SK-N-SH (cell line): ENCODE results near the gene TMEM88. TPM values are rescaled to one million over a fixed set of nuclear protein-coding genes. Genes with fewer than 3 reads are reported as not detected.

Experiments used
- CTCF ChIA-PET: fragments of 300-600, 350-600 bp; formaldehyde crosslinking; extraction: SDS; loops from one replicate; lab custom pipeline; 2021; lab: Yijun Ruan, JAX
- POLR2A ChIA-PET: fragments of 350-600 bp; sonication (Branson Sonifier 250); formaldehyde crosslinking; extraction: SDS; loops from one replicate; lab custom pipeline; 2020; ENCODE audit warnings: antibody characterized with exemption, inconsistent platforms; lab: Yijun Ruan, JAX
- DNase-seq: peaks from one replicate; pipeline ENCODE4 v3.0.0; 2012
- H2AFZ ChIP-seq: fragments of 200-600 bp; sonication (generic); 2 replicates; pipeline ENCODE4 v1.8.1; 2016; ENCODE audit warnings: antibody characterized with exemption, mild to moderate bottlenecking, low read depth
- H3F3A ChIP-seq: fragments of 200-600 bp; sonication (generic); replicated peaks from 2 replicates; pipeline ENCODE3; 2016; ENCODE audit warnings: antibody characterized with exemption, mild to moderate bottlenecking; ENCODE audit not compliant: insufficient read depth
- H3K27ac ChIP-seq, 2 experiments: fragments of 200-500 bp in 1 of 2; fragments of 200-600 bp in 1 of 2; sonication (Bioruptor generic) in 1 of 2; sonication (generic), shearing (Covaris generic) in 1 of 2; 2 replicates each; pipeline versions ENCODE4 v1.5.1 to v1.6.1; 2014 to 2016; ENCODE audit warnings: low read depth in 2 of 2, inconsistent platforms in 1 of 2, low read length in 1 of 2, mild to moderate bottlenecking in 1 of 2, mixed read lengths in 1 of 2
- H3K27me3 ChIP-seq: fragments of 200-600 bp; sonication (generic), shearing (Covaris generic); 2 replicates; pipeline ENCODE4 v1.6.1; 2016; ENCODE audit warnings: mixed run types; ENCODE audit not compliant: insufficient read depth
- H3K36me3 ChIP-seq, 2 experiments: fragments of 200-500 bp in 1 of 2; fragments of 200-600 bp in 1 of 2; sonication (Bioruptor generic) in 1 of 2; sonication (generic) in 1 of 2; replicated peaks in 1 of 2; 2 replicates each; pipeline versions ENCODE3 to v1.5.1; 2014 to 2016; ENCODE audit warnings: low read length in 1 of 2, mild to moderate bottlenecking in 1 of 2; ENCODE audit not compliant: insufficient read depth in 2 of 2, control insufficient read depth in 1 of 2
- H3K4me1 ChIP-seq, 2 experiments: fragments of 200-500 bp in 1 of 2; fragments of 200-600 bp in 1 of 2; sonication (Bioruptor generic) in 1 of 2; sonication (generic), shearing (Covaris generic) in 1 of 2; 2 replicates each; pipeline versions ENCODE4 v1.5.1 to v1.6.1; 2014 to 2016; ENCODE audit warnings: low read depth in 1 of 2, low read length in 1 of 2, mixed run types in 1 of 2; ENCODE audit not compliant: insufficient read depth in 2 of 2, control insufficient read depth in 1 of 2
- H3K4me2 ChIP-seq: fragments of 200-600 bp; sonication (generic), shearing (Covaris generic); 2 replicates; pipeline ENCODE4 v1.6.1; 2017; ENCODE audit warnings: mixed run types
- H3K4me3 ChIP-seq, 2 experiments: fragments of 200-500 bp in 1 of 2; fragments of 200-600 bp in 1 of 2; sonication (Bioruptor generic) in 1 of 2; sonication (generic), shearing (Covaris generic) in 1 of 2; 2 replicates each; pipeline versions ENCODE4 v1.5.1 to v1.8.1; 2014 to 2016; ENCODE audit warnings: low read depth in 2 of 2, inconsistent platforms in 1 of 2, low read length in 1 of 2, mild to moderate bottlenecking in 1 of 2, mixed read lengths in 1 of 2, moderate library complexity in 1 of 2
- H3K79me2 ChIP-seq: fragments of 200-600 bp; sonication (generic); 2 replicates; pipeline ENCODE4 v1.8.1; 2017; ENCODE audit warnings: mild to moderate bottlenecking; ENCODE audit not compliant: insufficient read depth
- H3K9ac ChIP-seq: fragments of 200-600 bp; sonication (generic); 2 replicates; pipeline ENCODE4 v1.6.1; 2017; ENCODE audit warnings: mixed run types
- H3K9me2 ChIP-seq: fragments of 200-600 bp; sonication (generic); 2 replicates; pipeline ENCODE4 v1.6.1; 2017; ENCODE audit warnings: mixed run types
- H3K9me3 ChIP-seq: fragments of 200-600 bp; sonication (generic); 2 replicates; pipeline ENCODE4 v1.6.1; 2017; ENCODE audit warnings: mixed run types, mild to moderate bottlenecking, moderate library complexity
- H4K20me1 ChIP-seq: fragments of 200-600 bp; sonication (generic); 2 replicates; pipeline ENCODE4 v1.6.1; 2017; ENCODE audit warnings: mild to moderate bottlenecking, mixed run types; ENCODE audit not compliant: insufficient read depth
- CHD2 ChIP-seq: fragments of 150-350 bp; IDR thresholded peaks from 2 replicates; pipeline ENCODE4 v1.6.1; 2018; ENCODE audit warnings: low read length; ENCODE audit not compliant: partially characterized antibody
- EP300 ChIP-seq, 2 experiments: IDR thresholded peaks; 2 replicates each; pipeline versions ENCODE4 v1.4.0 to v1.6.1; 2012; ENCODE audit warnings: borderline replicate concordance in 1 of 2, low read depth in 1 of 2, low read length in 1 of 2
- EZH2phosphoT487 ChIP-seq: fragments of 200-600 bp; sonication (generic); IDR thresholded peaks from 2 replicates; pipeline ENCODE4 v1.6.1; 2017; ENCODE audit warnings: low read depth, mixed run types, mild to moderate bottlenecking, antibody characterized with exemption, moderate library complexity, borderline replicate concordance
- FOSL2 ChIP-seq: IDR thresholded peaks from 2 replicates; pipeline ENCODE4 v1.4.0; 2012; ENCODE audit warnings: low read depth, mild to moderate bottlenecking, moderate library complexity, borderline replicate concordance
- FOXJ3 ChIP-seq: sonication (generic); formaldehyde crosslinking; IDR thresholded peaks from 2 replicates; pipeline ENCODE4 v1.5.1; 2020; ENCODE audit warnings: mild to moderate bottlenecking, missing genetic modification reagents
- FOXM1 ChIP-seq: IDR thresholded peaks from 2 replicates; pipeline ENCODE4 v1.4.0; 2012; ENCODE audit warnings: low read depth, mild to moderate bottlenecking
- GATA2 ChIP-seq: sonication (generic); formaldehyde crosslinking; IDR thresholded peaks from 2 replicates; pipeline ENCODE4 v1.5.0; 2020; ENCODE audit warnings: mild to moderate bottlenecking, missing genetic modification reagents
- MXI1 ChIP-seq: IDR thresholded peaks from 2 replicates; pipeline ENCODE4 v1.6.1; 2012; ENCODE audit warnings: mild to moderate bottlenecking, low read depth, low read length, improper control_type of control experiment
- NFIC ChIP-seq: IDR thresholded peaks from 2 replicates; pipeline ENCODE4 v1.4.0; 2012; ENCODE audit warnings: borderline replicate concordance
- POLR2AphosphoS5 ChIP-seq: IDR thresholded peaks from 2 replicates; pipeline ENCODE4 v1.6.1; 2012; ENCODE audit warnings: low read depth, low read length
- RCOR1 ChIP-seq: fragments of 150-350 bp; IDR thresholded peaks from 2 replicates; pipeline ENCODE4 v1.6.1; 2017; ENCODE audit warnings: antibody characterized with exemption, low read length
- RFX5 ChIP-seq: IDR thresholded peaks from 2 replicates; pipeline ENCODE4 v1.6.1; 2012; ENCODE audit warnings: mild to moderate bottlenecking, improper control_type of control experiment, low read length
- RXRA ChIP-seq: IDR thresholded peaks from 2 replicates; pipeline ENCODE4 v1.4.0; 2012; ENCODE audit warnings: low read depth, mild to moderate bottlenecking, borderline replicate concordance
- TCF12 ChIP-seq: IDR thresholded peaks from 2 replicates; pipeline ENCODE4 v1.4.0; 2012
- TEAD4 ChIP-seq: IDR thresholded peaks from 2 replicates; pipeline ENCODE4 v1.4.0; 2012; ENCODE audit warnings: mild to moderate bottlenecking, borderline replicate concordance; ENCODE audit not compliant: insufficient read depth
- USF2 ChIP-seq: fragments of 150-350 bp; IDR thresholded peaks from 2 replicates; pipeline ENCODE4 v1.6.1; 2017; ENCODE audit warnings: antibody characterized with exemption, low read length, low read depth, borderline replicate concordance
- YY1 ChIP-seq: IDR thresholded peaks from 2 replicates; pipeline ENCODE4 v1.4.0; 2012; ENCODE audit warnings: low read depth, mild to moderate bottlenecking
- WGBS: methylation state at CpG from one replicate; pipeline ENCODE4 v1.1.6; 2017; ENCODE audit warnings: low lambda C conversion rate; 5-methylcytosine and 5-hydroxymethylcytosine counted together
- polyA plus RNA-seq, 3 experiments: library from polyadenylated mRNA; depleted of rRNA; stranded (reverse); fragments of >200 nt; gene quantifications; 2 replicates each; pipeline ENCODE4 v1.2.3, GENCODE V29; 2012
- TF ChIP-seq, protein P1 (sequence below): IDR thresholded peaks from 2 replicates; pipeline ENCODE4 v1.4.0; 2012; ENCODE audit warnings: low read depth, borderline replicate concordance
- TF ChIP-seq, protein P2 (sequence below): IDR thresholded peaks from 2 replicates; pipeline ENCODE4 v1.4.0; 2012; ENCODE audit warnings: low read depth
- TF ChIP-seq, protein P3 (sequence below): IDR thresholded peaks from 2 replicates; pipeline ENCODE4 v1.4.0; 2012; ENCODE audit warnings: low read depth, borderline replicate concordance

The TMEM88 gene
- polyA plus RNA-seq, 1 of the 3 experiments (the other 2 are of a cell fraction) = 1.2 TPM

DNA sequence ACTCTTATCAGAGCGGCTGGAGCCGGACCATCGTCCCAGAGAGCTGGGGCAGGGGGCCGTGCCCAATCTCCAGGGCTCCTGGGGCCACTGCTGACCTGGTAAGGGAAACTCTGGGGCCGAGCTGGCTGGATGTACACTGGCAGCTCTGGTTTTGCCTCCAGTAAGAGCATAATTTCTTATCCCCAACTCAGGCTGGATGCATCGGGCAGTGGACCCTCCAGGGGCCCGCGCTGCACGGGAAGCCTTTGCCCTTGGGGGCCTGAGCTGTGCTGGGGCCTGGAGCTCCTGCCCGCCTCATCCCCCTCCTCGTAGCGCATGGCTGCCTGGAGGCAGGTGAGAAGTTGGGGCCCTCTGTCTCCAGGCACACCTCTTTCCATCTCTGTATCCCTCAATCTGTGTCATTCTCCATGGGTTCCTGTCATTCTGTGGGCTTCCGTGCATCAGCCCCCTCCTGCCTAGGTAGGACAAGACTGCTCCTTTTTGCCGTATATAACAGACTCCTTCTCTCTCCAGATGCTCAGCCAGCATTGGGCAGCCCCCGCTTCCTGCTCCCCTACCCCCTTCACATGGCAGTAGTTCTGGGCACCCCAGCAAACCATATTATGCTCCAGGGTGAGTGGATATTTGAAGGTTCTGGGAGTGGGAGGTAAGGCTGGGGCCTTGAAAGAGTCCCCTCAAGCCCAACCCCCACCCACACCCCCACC lies 9.4 kb upstream of the TMEM88 start:
- peak overlapping the region; percentile 92 for H3K4me2 ChIP-seq
- H3K4me3 ChIP-seq = peak overlapping the region; percentile 66 to 67
- H3K27ac ChIP-seq = peak overlapping the region; percentile 75 to 100
- H3K27me3 ChIP-seq = no peaks in the 10 kb centered on the region
- peaks cover 39% of the 10 kb centered on the region for H3K79me2 ChIP-seq
- H3F3A ChIP-seq = peaks cover 37% of the 10 kb centered on the region
- H3K36me3 ChIP-seq = peaks cover 16 to 46% of the 10 kb centered on the region in 2 experiments
- no peak for DNase-seq
- H2AFZ ChIP-seq = no peak overlapping the region
- POLR2A ChIA-PET = interaction anchor here (0.8 to 2.1 kb wide), 6 partner anchors 9 to 159 kb away, joined by 3 to 19 read pairs (median 4); partner anchors contain the start of genes CYB5D1, EFNB3, KDM6B and NAA38
- H3K4me1 ChIP-seq = peaks cover 16 to 22% of the 10 kb centered on the region in 2 experiments
- WGBS = 83% methylated on average over 15 of the region's 15 CpGs
- no peaks in the 10 kb centered on the region for H3K9me3 ChIP-seq
- peak overlapping the region; percentile 99 for H3K9ac ChIP-seq
- peaks cover 39% of the 10 kb centered on the region for H4K20me1 ChIP-seq
- no peaks in the 10 kb centered on the region for H3K9me2 ChIP-seq
- CTCF ChIA-PET = interaction anchor here (0.6 to 4.1 kb wide), 10 partner anchors 10 to 319 kb away, joined by 3 to 37 read pairs (median 4); partner anchors contain the start of genes KDM6B and NAA38
- TF ChIP-seq CHD2 (no peak), MXI1 (no peak), RXRA (no peak), USF2 (no peak), TCF12 (no peak), TEAD4 (no peak), FOXJ3 (CRISPR knock-in tag) (no peak), GATA2 (no peak), FOXM1 (no peak), EZH2phosphoT487 (no peak), POLR2AphosphoS5 (no peak), NFIC (no peak), RFX5 (no peak), YY1 (no peak), FOSL2 (no peak), EP300 (IDR thresholded peaks at IDR 0.05; ENCODE audit: borderline replicate concordance in 1 of 2, low read depth in 1 of 2, low read length in 1 of 2) (no peak), RCOR1 (no peak)
- TF ChIP-seq, protein P1, sequence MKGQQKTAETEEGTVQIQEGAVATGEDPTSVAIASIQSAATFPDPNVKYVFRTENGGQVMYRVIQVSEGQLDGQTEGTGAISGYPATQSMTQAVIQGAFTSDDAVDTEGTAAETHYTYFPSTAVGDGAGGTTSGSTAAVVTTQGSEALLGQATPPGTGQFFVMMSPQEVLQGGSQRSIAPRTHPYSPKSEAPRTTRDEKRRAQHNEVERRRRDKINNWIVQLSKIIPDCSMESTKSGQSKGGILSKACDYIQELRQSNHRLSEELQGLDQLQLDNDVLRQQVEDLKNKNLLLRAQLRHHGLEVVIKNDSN = no peak
- TF ChIP-seq, protein P2, sequence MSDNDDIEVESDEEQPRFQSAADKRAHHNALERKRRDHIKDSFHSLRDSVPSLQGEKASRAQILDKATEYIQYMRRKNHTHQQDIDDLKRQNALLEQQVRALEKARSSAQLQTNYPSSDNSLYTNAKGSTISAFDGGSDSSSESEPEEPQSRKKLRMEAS = no peak
- TF ChIP-seq, protein P3, sequence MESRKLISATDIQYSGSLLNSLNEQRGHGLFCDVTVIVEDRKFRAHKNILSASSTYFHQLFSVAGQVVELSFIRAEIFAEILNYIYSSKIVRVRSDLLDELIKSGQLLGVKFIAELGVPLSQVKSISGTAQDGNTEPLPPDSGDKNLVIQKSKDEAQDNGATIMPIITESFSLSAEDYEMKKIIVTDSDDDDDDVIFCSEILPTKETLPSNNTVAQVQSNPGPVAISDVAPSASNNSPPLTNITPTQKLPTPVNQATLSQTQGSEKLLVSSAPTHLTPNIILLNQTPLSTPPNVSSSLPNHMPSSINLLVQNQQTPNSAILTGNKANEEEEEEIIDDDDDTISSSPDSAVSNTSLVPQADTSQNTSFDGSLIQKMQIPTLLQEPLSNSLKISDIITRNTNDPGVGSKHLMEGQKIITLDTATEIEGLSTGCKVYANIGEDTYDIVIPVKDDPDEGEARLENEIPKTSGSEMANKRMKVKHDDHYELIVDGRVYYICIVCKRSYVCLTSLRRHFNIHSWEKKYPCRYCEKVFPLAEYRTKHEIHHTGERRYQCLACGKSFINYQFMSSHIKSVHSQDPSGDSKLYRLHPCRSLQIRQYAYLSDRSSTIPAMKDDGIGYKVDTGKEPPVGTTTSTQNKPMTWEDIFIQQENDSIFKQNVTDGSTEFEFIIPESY = no peak
- TF ChIP-seq, all 33 proteins: peak for 0
